KOPT-K1 (cell line): ENCODE results near the gene SSU72.
"Not testable (repeated sequence)": the region's sequence is repeated elsewhere in the genome, so short reads cannot be mapped to it uniquely, and the experiment has no call there.

Source experiments
- H3K27ac ChIP-seq: fragments of 200-600 bp; sonication (generic); 2 replicates; pipeline ENCODE4 v1.5.1; 2016; ENCODE audit warnings: antibody characterized with exemption, mild to moderate bottlenecking, low read depth, low read length; ENCODE audit not compliant: poor library complexity, severe bottlenecking
- H3K36me3 ChIP-seq: fragments of 200-600 bp; sonication (generic); 2 replicates; pipeline ENCODE4 v1.5.1; 2017; ENCODE audit warnings: antibody characterized with exemption, mild to moderate bottlenecking, low read length, moderate library complexity; ENCODE audit not compliant: insufficient read depth
- H3K9me3 ChIP-seq: fragments of 200-600 bp; sonication (generic); 2 replicates; pipeline ENCODE4 v1.5.1; 2017; ENCODE audit warnings: antibody characterized with exemption, low read length, mild to moderate bottlenecking; ENCODE audit not compliant: insufficient read depth, poor library complexity, severe bottlenecking

The SSU72 gene

DNA sequence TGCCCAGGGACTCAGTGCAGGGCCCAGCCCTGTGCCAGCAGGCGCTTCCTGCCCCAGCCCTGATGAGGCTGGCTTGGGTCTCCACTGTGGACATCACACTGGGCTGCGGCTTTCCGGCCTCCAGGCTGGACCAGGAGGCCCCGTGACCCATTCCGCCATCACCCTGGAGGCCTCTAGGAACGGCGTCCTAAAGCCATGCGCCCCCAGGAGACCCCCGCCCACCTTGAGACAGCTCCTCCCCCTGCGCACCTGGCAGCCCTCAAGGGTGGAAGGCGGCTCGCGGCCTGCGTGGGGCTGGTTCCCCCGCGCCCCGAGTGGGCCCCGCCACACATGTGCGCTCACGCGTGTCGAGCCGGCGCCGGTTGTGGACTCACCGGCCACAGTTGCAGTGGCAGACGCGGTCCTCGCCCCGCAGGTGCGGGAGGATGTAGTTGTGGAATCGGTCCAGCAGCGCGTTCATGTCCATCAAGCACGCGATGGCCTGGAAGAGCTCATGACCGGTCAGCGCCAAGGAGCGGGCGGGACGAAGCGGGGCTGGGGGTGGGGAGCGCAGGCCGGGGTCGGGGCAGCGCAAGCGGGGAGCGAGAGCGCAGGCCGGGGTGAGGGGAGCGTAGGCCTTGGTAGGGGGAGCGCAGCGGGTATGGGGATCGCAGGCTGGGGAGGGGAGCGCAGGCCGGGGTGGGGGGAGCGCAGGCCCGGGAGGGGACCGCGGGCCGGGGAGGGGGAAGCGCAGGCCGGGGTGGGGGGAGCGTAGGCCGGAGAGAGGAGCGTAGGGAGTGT lies 35.2 kb downstream of the SSU72 start:
- no peak overlapping the region for H3K27ac ChIP-seq
- peaks cover 64% of the 10 kb centered on the region for H3K36me3 ChIP-seq
- no peaks in the 10 kb centered on the region for H3K9me3 ChIP-seq

DNA sequence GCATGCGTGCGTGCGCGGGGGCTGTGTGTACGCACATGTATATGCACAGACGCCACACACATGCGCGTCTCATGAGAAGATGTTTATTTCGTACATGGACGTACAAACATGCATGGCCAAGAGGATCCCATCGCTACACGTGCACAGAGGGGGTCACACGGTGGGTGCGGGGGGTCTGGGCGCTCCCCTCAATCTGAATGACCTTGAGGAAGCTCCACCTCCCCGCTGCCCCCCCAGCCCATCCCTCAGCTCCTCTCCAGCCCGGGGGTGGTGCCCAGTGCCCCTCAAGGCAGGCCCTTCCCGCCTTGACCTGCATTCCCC lies 35.7 kb downstream of the SSU72 start:
- Histone ChIP-seq H3K36me3 (peaks cover 65% of the 10 kb centered on the region), H3K9me3 (no peaks in the 10 kb centered on the region), H3K27ac (no peak overlapping the region)

DNA sequence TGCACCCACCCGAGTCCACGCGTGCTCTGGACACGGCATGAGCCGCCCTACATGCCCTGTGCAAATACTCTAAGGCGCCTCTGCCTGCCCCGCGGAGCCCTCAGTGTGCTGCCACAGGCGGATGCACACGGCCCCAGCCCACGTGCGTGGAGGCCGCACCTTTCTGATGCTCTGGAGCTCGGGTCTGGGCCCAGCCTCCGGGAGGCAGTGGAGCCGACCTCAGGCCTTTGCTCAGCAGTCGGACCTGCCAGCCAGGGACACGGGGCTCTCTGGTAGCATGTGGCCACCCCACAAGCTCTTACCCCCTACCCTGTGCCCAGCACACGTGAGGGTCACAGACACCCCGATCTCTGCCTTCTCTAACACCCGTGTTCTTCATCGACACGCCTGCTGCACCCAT lies 36.3 kb downstream of the SSU72 start:
- peaks cover 59% of the 10 kb centered on the region for H3K36me3 ChIP-seq
- H3K27ac ChIP-seq, result no peak overlapping the region
- H3K9me3 ChIP-seq, result no peaks in the 10 kb centered on the region

DNA sequence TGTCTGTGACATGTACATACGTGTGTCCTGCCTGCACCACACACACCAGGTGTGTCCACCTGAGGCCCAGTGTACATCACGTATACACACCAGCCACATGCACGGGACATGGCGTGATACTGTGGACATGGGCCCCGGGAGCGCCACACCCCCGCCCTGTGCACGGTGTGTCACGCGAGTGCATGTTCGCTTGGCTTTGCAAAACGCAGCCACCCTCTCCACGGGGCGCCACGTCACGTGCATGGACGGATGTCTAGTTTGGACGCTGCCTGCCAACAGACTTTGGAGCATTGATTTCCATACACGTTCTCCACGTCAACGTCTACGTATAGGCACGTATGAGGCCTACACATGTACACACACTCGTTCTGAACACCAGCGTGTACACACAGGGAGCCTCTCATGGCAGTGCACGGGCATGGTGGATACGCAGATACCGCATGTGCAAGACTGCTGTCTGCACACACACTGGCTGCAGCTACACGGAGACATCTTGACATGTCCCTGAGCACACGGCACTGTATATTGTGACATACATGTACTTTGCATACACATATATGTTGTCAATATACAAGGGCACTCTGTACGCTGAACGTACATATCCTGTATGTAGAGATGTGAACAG lies 36.9 kb downstream of the SSU72 start:
- Histone ChIP-seq H3K9me3 (no peaks in the 10 kb centered on the region), H3K36me3 (peaks cover 53% of the 10 kb centered on the region), H3K27ac (no peak overlapping the region)

DNA sequence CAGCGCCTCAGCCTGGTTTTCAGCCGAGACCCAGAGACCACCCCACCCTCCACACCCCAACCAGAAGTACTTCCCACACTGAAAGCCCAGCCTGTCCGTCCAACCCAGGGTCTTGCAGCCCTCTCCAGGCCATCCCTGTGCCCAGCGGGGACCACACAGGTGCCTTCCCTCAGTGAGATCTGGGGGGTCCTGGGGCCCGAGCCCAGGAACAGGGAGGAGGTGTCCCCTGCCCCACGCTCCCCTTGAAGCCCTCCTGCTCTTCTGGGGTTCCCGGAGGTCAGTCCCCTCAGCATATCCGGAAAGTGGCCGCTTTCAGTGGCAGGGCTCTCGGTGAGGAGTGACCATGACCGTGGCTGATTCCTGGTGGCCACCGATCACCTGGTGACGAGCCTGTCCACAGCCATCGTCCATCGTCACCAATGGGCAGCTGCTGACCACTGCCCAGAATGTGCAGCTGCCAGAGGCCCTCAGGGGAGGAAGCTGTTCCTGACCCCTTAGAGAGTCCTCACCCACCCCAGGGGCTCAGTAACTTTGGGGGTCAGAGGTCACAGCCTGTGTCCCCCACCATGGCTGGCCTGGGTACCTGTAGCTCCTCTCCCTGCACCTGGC lies 37.6 kb downstream of the SSU72 start:
- Histone ChIP-seq H3K36me3 (peaks cover 51% of the 10 kb centered on the region), H3K9me3 (peaks cover 4% of the 10 kb centered on the region), H3K27ac (no peak overlapping the region)

DNA sequence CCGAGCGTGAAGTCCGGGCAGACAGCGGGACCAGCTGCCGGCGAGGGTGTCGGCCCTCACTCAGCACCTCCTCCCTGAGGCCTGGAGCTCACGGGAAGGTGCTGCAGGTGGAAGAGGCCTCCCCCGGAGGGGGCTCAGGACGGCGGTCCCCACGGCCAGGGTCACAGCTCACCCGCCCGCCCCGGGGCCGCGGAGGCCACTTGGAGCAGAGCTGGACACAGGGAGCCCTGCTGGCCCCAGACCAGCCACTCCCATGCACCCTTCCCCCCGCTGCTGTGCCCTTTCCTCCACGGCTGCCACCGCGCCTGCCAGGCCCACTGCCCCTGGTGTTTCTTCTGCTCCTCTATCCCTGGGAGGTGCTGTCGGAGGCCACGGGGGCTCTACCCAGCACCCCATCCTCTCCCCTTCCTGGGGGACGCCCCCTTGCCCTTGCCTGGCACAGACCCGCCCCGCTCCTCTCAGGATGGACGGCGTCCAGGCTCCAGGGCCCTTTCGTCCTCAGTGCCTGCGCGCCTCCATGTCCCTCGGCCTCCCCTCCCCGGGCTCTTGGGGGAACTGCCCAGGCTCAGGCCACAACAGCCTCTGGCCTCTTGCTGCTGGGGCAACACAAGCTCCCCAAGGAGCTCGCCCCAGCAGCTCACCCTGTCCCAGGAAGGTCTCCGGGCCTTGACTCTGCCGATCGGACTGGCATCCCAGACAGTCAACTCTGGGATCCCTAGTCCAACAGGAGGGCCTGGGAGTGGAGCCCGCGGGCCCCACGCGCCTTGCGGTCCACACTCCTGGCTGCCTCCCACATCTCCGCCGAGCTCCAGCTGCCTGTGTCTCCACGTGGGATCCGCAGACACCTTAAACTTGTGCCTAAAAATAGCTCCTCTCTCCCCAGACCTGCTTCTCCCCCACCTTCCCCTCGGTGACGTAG lies 38.4 kb downstream of the SSU72 start:
- Histone ChIP-seq H3K27ac (no peak overlapping the region), H3K36me3 (peaks cover 48% of the 10 kb centered on the region; the same call in 1 of the 2 replicates), H3K9me3 (peaks cover 8% of the 10 kb centered on the region)

DNA sequence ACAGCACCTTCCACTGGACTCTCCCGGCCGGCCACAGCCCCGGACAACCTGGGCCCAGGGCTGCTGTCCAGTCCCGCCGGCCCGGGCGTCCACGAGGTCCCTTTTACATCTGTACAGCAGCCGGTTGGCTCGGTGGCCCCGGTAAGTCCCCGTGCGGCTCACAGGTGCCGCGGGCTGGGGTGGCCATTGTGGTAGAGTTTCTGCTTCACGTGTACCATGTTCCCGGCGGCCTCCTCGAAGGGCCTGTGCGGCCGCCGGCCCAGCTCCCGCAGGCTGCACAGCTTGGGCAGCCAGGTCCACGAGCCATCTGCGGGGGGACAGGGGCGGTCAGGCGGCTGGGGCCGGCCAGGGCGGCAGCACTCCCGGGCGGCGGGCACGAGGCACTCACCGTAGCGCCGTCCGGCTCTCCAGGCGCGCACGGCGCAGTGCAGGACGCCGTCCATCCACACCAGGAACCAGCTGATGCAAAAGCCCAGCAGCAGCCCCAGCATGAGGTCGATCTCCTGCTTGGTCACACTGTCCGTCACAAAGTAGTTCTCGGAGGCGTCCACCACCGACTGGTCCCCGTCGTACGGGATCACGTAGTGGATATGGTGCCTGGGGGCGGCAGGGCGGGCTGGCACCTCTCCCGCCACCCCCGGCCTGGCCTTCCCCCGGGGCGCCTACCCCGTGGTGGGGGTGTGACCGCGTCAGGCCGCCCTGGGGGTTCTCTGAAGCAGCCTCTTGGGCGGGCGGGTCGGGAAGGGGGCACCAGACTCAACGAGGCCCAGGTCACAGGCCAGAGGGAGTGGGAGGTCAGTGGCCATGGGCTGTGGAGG lies 39.3 kb downstream of the SSU72 start:
- peaks cover 15% of the 10 kb centered on the region for H3K9me3 ChIP-seq
- H3K27ac ChIP-seq, result no peak overlapping the region
- peaks cover 46% of the 10 kb centered on the region; the same call in 1 of the 2 replicates for H3K36me3 ChIP-seq

DNA sequence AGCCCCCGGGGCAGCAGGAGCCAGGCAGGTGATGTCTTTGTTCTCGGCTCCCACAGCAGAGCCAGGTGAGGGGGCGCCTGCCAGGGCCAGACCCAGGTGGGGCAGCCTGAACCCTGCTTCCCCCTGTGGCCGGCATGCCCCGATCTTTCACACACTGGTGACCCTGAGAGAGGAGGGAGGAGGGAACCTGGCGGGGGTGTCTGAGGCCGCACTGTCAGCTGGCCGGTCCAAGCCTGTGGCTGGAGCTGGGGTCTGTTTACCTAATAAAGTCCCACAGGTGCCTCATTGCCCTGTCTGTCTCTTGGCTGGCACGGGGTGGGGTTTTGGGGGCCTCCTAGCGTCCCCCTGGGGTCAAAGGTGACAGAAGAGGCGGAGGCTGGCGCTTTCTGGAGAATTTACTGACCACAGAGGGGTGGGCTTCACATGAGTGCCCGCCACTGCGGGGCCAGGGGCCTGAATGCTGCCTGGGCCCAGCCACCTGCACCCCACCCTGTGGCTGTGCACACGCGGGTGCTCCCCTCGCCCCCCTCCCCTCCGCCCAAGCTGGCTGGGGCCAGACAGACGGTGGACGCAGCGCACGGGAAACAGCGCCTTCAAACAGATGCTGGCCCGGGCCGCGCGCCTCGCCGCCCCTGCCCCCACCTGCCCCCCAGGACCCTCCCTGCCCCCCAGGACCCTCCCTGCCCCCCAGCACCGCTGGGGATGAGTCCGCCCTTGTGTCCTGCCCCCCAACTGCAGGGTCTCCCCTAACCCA lies 40.1 kb downstream of the SSU72 start:
- Histone ChIP-seq H3K36me3 (peaks cover 54% of the 10 kb centered on the region), H3K27ac (no peak overlapping the region), H3K9me3 (peaks cover 22% of the 10 kb centered on the region)

DNA sequence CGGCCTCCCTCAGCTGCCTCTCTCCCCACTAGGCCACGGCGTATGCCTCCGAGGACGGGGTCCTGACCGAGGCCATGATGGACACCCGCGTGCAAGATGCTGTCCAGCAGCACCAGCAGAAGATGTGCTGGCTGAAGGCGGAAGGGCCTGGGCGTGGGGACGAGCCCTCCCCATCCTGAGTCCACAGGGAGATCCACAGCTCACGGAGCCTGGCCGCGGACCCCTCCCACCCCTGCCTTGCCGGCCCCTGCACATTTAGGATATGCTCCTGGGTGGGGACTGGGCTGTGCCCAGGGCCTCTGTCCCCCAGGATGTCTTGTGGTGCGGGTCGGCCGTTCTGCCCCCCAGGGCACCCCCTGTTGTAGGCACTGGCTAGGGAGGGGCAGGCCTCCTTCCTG lies 40.8 kb downstream of the SSU72 start:
- H3K9me3 ChIP-seq, result peaks cover 24% of the 10 kb centered on the region
- H3K36me3 ChIP-seq, result peaks cover 61% of the 10 kb centered on the region
- H3K27ac ChIP-seq, result not testable (repeated sequence)

DNA sequence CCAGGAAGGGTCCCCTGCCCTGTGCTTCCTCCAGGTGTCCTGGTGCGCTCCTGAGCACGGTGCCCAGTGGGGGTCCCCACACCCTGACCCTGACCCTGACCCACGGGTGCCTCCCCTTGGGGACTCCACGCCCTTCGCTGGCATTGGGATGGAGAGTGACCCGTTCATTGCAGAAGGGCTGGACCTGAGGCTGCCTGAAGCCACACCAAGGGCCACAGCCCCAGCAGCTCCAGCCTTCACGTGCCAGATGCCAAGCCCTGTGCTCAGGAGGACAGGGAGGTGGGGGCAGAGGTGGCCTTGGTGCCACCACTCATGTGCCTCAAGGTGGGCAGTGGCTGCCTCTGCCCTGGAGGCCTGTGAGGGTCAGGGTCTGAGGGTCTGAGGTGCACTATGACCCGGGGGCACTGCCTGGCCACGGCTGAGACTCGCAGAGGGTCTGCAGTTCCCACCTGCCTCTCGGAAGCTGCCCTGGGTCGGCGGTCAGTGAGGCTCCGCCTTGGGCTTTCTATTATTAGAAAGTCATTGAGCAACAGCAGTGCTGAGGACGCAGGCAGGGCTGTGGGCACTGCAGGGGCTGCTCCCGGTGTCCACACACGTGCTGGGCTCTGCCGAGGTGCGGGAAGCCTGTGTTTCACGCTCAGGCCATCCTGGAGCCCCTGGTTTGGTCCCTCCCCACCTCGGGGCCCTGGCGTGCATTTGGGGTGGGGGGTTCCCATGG lies 41.3 kb downstream of the SSU72 start:
- Histone ChIP-seq H3K9me3 (peaks cover 24% of the 10 kb centered on the region), H3K36me3 (peaks cover 61% of the 10 kb centered on the region)
- H3K27ac ChIP-seq, result not testable (repeated sequence)

DNA sequence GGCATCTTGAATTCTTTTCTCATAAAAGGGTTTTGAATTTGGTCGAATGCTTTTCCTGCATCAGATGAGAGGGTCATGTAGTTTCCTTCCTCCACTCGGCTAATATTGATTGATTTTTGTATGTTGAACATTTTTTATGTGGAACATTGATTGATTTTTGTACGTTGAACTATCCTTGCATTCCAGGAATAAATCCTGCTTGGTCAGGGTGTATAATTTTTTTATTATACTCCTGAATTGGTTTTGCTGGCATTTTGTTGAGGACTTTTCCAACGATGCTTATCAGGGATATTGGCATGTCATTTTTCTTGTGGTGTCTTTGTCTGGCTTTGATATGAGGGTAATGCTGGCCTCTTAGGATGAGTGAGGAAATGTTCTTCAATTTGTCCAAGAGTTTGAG lies 42.7 kb downstream of the SSU72 start:
- Histone ChIP-seq H3K27ac (no peak overlapping the region), H3K36me3 (peaks cover 62% of the 10 kb centered on the region), H3K9me3 (peaks cover 24% of the 10 kb centered on the region)

DNA sequence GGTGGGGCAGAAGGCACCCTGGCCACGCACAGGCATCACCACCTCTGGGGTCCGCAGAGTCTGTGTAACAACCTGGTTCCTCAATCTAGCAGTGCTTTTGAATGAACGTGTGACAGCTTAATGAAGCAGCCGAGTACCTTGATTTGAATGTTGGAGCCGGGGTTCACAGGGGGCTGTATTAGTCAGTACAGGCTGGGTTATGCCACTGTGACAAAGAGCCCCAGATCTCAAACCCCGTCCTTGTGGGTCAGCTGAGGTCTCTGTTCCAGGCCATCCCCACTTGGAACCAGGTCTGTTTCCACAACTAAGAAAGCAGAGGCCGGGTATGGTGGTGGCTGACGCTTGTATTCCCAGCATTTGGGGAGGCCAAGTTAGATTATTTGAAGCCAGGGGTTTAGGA lies 44.7 kb downstream of the SSU72 start:
- peaks cover 65% of the 10 kb centered on the region for H3K36me3 ChIP-seq
- peaks cover 24% of the 10 kb centered on the region for H3K9me3 ChIP-seq
- no peak overlapping the region for H3K27ac ChIP-seq

DNA sequence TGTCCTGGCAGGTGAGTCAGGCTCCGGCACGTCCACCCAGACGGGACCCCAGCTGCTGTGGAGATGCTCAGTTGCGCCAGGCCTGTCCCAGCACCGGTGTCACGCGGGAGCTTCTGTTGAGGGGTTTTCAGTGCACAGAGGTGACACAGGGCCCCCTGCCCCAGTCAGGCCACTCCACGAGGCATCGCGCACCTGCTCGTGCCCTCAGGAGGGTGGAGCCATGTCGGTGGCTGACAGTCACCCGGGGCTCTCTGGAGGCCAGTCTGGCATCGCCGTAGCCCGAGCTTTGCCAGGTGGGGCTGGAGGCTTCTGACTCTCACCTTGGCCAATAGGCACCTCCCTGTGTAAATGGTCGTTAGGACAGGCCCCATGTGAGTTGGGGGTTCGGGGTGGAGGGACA lies 45.3 kb downstream of the SSU72 start:
- peaks cover 61% of the 10 kb centered on the region for H3K36me3 ChIP-seq
- peaks cover 24% of the 10 kb centered on the region for H3K9me3 ChIP-seq
- H3K27ac ChIP-seq, result no peak overlapping the region
